Neural crest cell (in vitro differentiated cells): ENCODE data around the gene TOM1L2. TPM values are rescaled to one million over a fixed set of nuclear protein-coding genes. Genes with fewer than 3 reads are reported as not detected.

ENCODE experiments used
- DNase-seq: peaks from one replicate; pipeline ENCODE4 v3.0.0; 2021; ENCODE audit warnings: low read depth, mixed read lengths, low spot score
- H3K27ac Mint-ChIP-seq: one replicate; pipeline ENCODE4 v1.8.0; 2021; ENCODE audit warnings: mild to moderate bottlenecking, mixed read lengths; ENCODE audit not compliant: unreplicated experiment
- H3K27me3 Mint-ChIP-seq: 2 replicates; pipeline ENCODE4 v1.8.0; 2021; ENCODE audit warnings: low read depth, mild to moderate bottlenecking, mixed read lengths
- H3K36me3 Mint-ChIP-seq: 2 replicates; pipeline ENCODE4 v1.8.0; 2021; ENCODE audit warnings: low read depth, mild to moderate bottlenecking, mixed read lengths
- H3K4me1 Mint-ChIP-seq: 2 replicates; pipeline ENCODE4 v1.8.0; 2021; ENCODE audit warnings: mixed read lengths
- H3K4me3 Mint-ChIP-seq: one replicate; pipeline ENCODE4 v1.8.0; 2021; ENCODE audit warnings: mild to moderate bottlenecking, mixed read lengths
- H3K9me3 Mint-ChIP-seq: 2 replicates; pipeline ENCODE4 v1.8.0; 2021; ENCODE audit warnings: mixed read lengths
- total RNA-seq: library from RNA; stranded (reverse); gene quantifications from 2 replicates; pipeline ENCODE4 v1.2.1, GENCODE V29; 2021
- TF ChIP-seq, protein P1 (sequence below): fragments of 200-600 bp; sonication (generic); conservative IDR thresholded peaks from 2 replicates; pipeline ENCODE4 v1.5.0; 2021; ENCODE audit warnings: antibody characterized with exemption, mild to moderate bottlenecking

The TOM1L2 gene
- total RNA-seq, 1 donor from 2014 or later = 15.9 TPM

DNA sequence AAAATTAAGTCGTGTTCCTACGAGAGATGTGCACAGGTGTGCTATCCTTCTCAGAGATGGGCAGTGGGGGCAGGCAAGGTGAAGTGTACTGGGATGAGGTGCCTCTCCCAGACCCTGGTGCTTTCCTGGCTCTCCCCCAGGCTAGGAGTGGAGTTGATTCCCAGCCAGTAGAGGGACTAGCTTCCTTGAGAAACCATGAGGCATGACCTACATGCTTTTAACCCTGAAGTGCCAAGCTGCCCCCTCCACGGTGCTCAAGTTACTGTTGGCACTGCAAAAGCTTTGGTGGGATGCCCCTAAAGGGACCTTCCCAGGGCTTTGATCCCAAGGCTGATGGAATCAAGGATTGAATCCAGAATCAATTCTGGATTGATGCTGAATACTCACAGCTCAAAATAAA is 88.4 kb downstream of the TOM1L2 start:
- H3K4me1 Mint-ChIP-seq = peaks cover 19% of the 10 kb centered on the region
- TF ChIP-seq, protein P1, sequence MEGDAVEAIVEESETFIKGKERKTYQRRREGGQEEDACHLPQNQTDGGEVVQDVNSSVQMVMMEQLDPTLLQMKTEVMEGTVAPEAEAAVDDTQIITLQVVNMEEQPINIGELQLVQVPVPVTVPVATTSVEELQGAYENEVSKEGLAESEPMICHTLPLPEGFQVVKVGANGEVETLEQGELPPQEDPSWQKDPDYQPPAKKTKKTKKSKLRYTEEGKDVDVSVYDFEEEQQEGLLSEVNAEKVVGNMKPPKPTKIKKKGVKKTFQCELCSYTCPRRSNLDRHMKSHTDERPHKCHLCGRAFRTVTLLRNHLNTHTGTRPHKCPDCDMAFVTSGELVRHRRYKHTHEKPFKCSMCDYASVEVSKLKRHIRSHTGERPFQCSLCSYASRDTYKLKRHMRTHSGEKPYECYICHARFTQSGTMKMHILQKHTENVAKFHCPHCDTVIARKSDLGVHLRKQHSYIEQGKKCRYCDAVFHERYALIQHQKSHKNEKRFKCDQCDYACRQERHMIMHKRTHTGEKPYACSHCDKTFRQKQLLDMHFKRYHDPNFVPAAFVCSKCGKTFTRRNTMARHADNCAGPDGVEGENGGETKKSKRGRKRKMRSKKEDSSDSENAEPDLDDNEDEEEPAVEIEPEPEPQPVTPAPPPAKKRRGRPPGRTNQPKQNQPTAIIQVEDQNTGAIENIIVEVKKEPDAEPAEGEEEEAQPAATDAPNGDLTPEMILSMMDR = no peak
- DNase-seq = no peak
- no peak overlapping the region for H3K4me3 Mint-ChIP-seq
- H3K27ac Mint-ChIP-seq = no peak overlapping the region
- no peaks in the 10 kb centered on the region for H3K27me3 Mint-ChIP-seq
- H3K36me3 Mint-ChIP-seq = no peaks in the 10 kb centered on the region
- H3K9me3 Mint-ChIP-seq = no peaks in the 10 kb centered on the region

DNA sequence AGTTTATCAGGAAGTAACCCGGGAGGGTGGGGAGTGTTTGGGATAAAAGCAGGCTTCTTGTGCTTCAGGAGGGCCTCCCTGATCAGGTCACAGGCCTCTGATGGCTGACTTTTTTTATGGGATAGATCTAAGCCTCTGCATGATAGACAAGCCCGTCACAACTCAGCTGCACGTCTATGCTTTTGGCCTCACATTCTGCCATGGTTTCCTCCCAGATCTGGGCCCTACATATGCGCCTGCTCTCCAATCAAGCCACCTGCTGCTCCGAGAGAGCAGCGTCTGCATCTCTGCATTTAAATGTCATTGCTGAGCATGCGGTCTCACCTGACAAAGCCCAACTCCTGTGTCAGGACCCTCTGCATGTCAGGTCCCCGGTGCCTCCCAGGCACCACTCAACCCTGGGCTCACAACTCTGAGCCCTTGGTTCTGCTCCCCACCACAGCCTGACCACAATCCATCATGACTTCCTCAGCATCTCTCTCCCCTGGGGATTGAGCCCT is 90.1 kb downstream of the TOM1L2 start:
- Mint-ChIP-seq H3K4me1 (peaks cover 26% of the 10 kb centered on the region), H3K9me3 (no peaks in the 10 kb centered on the region), H3K27ac (no peak overlapping the region), H3K36me3 (no peaks in the 10 kb centered on the region), H3K27me3 (no peaks in the 10 kb centered on the region), H3K4me3 (no peak overlapping the region)
- no peak for DNase-seq
- TF ChIP-seq, protein P1 = no peak

DNA sequence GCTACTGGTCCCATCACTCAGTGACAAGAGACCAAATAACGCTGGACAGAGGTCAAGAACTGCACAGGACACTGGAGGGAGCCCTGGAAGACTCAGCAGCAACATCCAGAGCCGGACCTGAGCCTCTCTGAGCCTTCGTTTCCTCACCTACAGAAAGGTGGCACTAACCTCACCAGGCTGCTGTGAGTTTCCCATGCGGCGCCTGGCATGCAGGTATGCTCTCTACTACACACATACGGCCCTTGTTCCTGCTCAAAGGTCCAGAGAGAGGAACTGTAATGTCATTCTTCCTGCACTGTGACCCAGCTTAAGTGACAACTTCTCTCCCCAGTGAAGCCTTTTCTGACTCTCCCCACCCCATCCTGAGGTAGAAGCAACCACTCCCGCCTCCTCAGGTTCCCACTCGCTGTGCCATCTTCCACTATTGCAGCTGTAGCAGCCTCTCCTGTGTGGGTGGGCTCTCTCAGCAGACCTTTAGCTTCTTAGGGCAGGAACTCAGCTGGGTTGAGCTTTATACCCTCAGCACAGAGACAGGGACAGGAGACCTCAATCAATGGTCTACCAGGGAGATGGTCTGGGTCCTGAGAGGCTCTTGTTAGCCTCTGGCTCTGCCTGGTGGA is 91.5 kb downstream of the TOM1L2 start:
- Mint-ChIP-seq H3K27me3 (no peaks in the 10 kb centered on the region), H3K4me3 (no peak overlapping the region), H3K36me3 (no peaks in the 10 kb centered on the region), H3K4me1 (peaks cover 29% of the 10 kb centered on the region), H3K27ac (no peak overlapping the region), H3K9me3 (no peaks in the 10 kb centered on the region)
- TF ChIP-seq, protein P1 = no peak
- DNase-seq = no peak

DNA sequence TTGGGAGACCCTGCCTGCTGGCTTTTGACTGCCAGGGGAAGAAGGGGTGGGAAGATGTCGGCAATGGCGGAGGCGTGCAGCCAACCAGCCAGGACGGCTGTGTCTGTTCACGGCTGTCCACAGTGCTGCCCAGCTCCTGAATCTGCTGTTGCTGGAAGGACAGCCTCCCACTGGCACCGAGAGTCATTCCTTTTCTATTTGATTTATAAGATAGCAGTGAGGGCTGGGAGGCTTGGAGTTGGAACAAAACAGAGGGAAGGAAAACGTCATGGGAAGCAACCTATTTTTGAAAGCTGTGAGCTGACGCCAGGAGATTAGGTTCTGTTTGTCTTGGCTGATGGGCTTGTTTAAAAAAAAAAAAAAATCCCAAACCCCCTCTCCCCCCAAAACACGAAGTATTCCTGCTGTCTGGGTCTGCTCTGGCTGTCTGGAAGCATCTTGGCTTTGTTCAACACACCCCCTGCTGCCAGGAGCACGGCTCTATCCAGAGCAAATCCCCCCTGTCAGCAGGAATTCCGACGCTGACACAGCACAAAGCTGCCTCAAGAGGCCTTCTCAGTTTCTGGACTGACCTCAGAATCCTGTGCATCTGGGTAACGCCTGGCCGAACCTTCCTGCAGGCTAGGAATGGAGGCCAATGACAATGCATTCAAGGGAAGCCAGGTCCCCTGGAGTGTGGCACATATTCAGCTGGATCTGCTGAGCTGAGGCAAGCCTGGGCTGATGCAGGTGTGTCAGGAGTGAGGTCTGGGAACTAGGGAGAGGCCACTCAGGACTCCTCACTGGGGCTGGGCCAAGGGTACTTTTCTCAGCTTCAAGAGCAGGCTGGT is 94.5 kb downstream of the TOM1L2 start:
- Mint-ChIP-seq H3K4me3 (no peak overlapping the region), H3K9me3 (no peaks in the 10 kb centered on the region), H3K4me1 (peaks cover 14% of the 10 kb centered on the region), H3K27me3 (no peaks in the 10 kb centered on the region), H3K36me3 (no peaks in the 10 kb centered on the region), H3K27ac (peak overlapping the region; percentile 58)
- no peak for DNase-seq
- TF ChIP-seq, protein P1 = no peak

DNA sequence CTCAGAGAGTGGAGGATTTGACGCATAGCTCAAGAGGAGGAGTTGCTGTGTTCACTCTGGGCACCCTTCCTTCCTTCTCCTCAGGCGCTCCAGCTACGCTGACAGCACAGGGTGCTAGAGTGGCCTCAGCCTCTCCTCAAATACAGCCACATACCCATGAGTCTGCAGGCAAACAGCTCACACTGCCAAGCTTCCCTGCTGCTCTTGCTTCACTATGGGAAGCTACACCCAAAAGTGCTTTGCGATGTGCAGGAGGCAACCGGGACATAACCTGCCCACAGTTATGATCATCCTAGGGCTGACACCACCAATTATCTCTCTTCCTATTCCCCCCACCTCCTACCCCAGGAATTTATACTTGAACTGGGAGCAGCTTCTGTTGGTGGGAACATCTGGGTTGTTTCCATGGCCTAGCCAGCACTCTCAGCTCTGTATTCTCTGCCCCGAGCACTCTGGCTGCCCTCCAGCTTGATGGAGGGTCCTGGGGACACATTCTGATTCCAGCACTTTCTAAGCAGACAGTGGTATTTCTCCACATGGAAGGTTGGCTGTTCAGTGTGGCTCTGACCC is 95.2 kb downstream of the TOM1L2 start:
- no peaks in the 10 kb centered on the region for H3K27me3 Mint-ChIP-seq
- no peaks in the 10 kb centered on the region for H3K36me3 Mint-ChIP-seq
- H3K9me3 Mint-ChIP-seq = no peaks in the 10 kb centered on the region
- H3K4me1 Mint-ChIP-seq = peaks cover 16% of the 10 kb centered on the region
- H3K4me3 Mint-ChIP-seq = no peak overlapping the region
- TF ChIP-seq, protein P1 = no peak
- H3K27ac Mint-ChIP-seq = no peak overlapping the region
- DNase-seq = no peak
